ENCODE data around the gene MYO1E.

- TF ChIP-seq, protein P1, sequence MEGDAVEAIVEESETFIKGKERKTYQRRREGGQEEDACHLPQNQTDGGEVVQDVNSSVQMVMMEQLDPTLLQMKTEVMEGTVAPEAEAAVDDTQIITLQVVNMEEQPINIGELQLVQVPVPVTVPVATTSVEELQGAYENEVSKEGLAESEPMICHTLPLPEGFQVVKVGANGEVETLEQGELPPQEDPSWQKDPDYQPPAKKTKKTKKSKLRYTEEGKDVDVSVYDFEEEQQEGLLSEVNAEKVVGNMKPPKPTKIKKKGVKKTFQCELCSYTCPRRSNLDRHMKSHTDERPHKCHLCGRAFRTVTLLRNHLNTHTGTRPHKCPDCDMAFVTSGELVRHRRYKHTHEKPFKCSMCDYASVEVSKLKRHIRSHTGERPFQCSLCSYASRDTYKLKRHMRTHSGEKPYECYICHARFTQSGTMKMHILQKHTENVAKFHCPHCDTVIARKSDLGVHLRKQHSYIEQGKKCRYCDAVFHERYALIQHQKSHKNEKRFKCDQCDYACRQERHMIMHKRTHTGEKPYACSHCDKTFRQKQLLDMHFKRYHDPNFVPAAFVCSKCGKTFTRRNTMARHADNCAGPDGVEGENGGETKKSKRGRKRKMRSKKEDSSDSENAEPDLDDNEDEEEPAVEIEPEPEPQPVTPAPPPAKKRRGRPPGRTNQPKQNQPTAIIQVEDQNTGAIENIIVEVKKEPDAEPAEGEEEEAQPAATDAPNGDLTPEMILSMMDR (IDR thresholded peaks at IDR 0.05): no peak
- no peak for TF ChIP-seq POLR2AphosphoS5 (IDR thresholded peaks at IDR 0.05)
- TF ChIP-seq POLR2A (IDR thresholded peaks at IDR 0.05): no peak
Measured at GRCh38 chr15:59096429-59096828, 276.2 kb downstream of the MYO1E start.

Measured in prostate gland (tissue), 2 donors.